ENCODE data around the gene FAM184B.

DNA sequence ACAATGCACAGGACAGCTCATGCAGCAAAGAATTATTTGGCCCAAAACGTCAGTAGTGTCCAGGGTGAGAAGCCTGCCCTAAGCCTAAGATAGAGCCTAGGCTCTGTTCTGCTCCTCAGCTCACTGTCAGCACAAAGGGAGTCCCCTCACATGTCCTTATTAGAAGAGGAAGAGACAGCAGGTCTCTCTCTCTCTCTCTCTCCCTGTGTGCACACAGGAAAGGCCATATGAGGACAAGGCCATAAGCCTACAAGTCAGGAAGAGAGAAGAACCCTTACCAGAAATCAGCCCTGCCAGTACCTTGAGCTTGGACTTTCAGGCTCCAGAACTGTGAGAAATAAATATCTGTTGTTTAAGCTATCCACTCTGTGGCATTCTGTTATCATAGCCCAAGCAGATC is 20.4 kb downstream of the FAM184B start:
- TF ChIP-seq, protein P1, sequence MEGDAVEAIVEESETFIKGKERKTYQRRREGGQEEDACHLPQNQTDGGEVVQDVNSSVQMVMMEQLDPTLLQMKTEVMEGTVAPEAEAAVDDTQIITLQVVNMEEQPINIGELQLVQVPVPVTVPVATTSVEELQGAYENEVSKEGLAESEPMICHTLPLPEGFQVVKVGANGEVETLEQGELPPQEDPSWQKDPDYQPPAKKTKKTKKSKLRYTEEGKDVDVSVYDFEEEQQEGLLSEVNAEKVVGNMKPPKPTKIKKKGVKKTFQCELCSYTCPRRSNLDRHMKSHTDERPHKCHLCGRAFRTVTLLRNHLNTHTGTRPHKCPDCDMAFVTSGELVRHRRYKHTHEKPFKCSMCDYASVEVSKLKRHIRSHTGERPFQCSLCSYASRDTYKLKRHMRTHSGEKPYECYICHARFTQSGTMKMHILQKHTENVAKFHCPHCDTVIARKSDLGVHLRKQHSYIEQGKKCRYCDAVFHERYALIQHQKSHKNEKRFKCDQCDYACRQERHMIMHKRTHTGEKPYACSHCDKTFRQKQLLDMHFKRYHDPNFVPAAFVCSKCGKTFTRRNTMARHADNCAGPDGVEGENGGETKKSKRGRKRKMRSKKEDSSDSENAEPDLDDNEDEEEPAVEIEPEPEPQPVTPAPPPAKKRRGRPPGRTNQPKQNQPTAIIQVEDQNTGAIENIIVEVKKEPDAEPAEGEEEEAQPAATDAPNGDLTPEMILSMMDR (IDR thresholded peaks at IDR 0.05 in 4 of 5, conservative IDR thresholded peaks at IDR 0.05 in 1 of 5): no peak
- TF ChIP-seq POLR2A (IDR thresholded peaks at IDR 0.05): no peak

Data from gastrocnemius medialis (tissue), 4 donors.